ENCODE data around the gene RPS13. TPM values are rescaled to one million over a fixed set of nuclear protein-coding genes. Genes with fewer than 3 reads are reported as not detected.
"Not testable (repeated sequence)": the region's sequence is repeated elsewhere in the genome, so short reads cannot be mapped to it uniquely, and the experiment has no call there.

RPS13 gene
- total RNA-seq, 1 donor from 2014 or later = 856 TPM

- FAIRE-seq (no peak), DNase-seq (ENCODE audit: low read depth) (no peak)
- H2AFZ ChIP-seq (ENCODE audit: low read depth, low read length) = no peak overlapping the region
- no peaks in the 10 kb centered on the region for H3K9me3 ChIP-seq (ENCODE audit: insufficient read depth, low read depth, low read length)
- H3K27ac ChIP-seq (ENCODE audit: low read depth, low read length) = no peak overlapping the region
- H3K36me3 ChIP-seq (ENCODE audit: insufficient read depth, low read length) = no peaks in the 10 kb centered on the region
- H3K79me2 ChIP-seq (ENCODE audit: insufficient read depth, low read length) = no peaks in the 10 kb centered on the region
- Mint-ChIP-seq H3K27me3 (ENCODE audit: low read depth, unreplicated experiment) (peaks cover 5% of the 10 kb centered on the region), H3K36me3 (ENCODE audit: low read depth, unreplicated experiment) (peaks cover 3% of the 10 kb centered on the region), H3K9me3 (ENCODE audit: unreplicated experiment) (no peaks in the 10 kb centered on the region), H3K4me3 (ENCODE audit: unreplicated experiment) (no peak overlapping the region), H3K27ac (ENCODE audit: unreplicated experiment) (no peak overlapping the region), H3K4me1 (ENCODE audit: low read depth, unreplicated experiment) (no peaks in the 10 kb centered on the region)
- H3K4me2 ChIP-seq (ENCODE audit: low read length) = no peak overlapping the region
- no peaks in the 10 kb centered on the region for H3K4me1 ChIP-seq (ENCODE audit: insufficient read depth, low read length)
- no peaks in the 10 kb centered on the region for H4K20me1 ChIP-seq (ENCODE audit: insufficient read depth, low read length)
- no peak overlapping the region for H3K4me3 ChIP-seq (ENCODE audit: insufficient read depth, low read depth, low read length)
- TF ChIP-seq EZH2 (IDR thresholded peaks at IDR 0.05; ENCODE audit: insufficient read depth, low read length) (no peak), CTCF (IDR thresholded peaks at IDR 0.05; ENCODE audit: insufficient read depth, low read depth, low read length) (no peak)
- H3K9ac ChIP-seq (ENCODE audit: low read length) = no peak overlapping the region
- no peaks in the 10 kb centered on the region for H3K27me3 ChIP-seq (ENCODE audit: insufficient read depth, low read length)
Observed at GRCh38 chr11:17046690-17047089, 30.8 kb downstream of the RPS13 start.

- Histone ChIP-seq H3K9me3 (ENCODE audit: insufficient read depth, low read depth, low read length) (no peaks in the 10 kb centered on the region), H3K4me3 (ENCODE audit: insufficient read depth, low read depth, low read length) (no peak overlapping the region), H2AFZ (ENCODE audit: low read depth, low read length) (no peak overlapping the region), H3K27me3 (ENCODE audit: insufficient read depth, low read length) (no peaks in the 10 kb centered on the region), H3K4me2 (ENCODE audit: low read length) (no peak overlapping the region), H3K9ac (ENCODE audit: low read length) (no peak overlapping the region), H4K20me1 (ENCODE audit: insufficient read depth, low read length) (no peaks in the 10 kb centered on the region), H3K79me2 (ENCODE audit: insufficient read depth, low read length) (no peaks in the 10 kb centered on the region), H3K27ac (ENCODE audit: low read depth, low read length) (no peak overlapping the region), H3K36me3 (ENCODE audit: insufficient read depth, low read length) (no peaks in the 10 kb centered on the region), H3K4me1 (ENCODE audit: insufficient read depth, low read length) (no peaks in the 10 kb centered on the region)
- Mint-ChIP-seq H3K27me3 (ENCODE audit: low read depth, unreplicated experiment) (peaks cover 2% of the 10 kb centered on the region), H3K4me3 (ENCODE audit: unreplicated experiment) (no peak overlapping the region), H3K27ac (ENCODE audit: unreplicated experiment) (no peak overlapping the region), H3K4me1 (ENCODE audit: low read depth, unreplicated experiment) (no peaks in the 10 kb centered on the region), H3K9me3 (ENCODE audit: unreplicated experiment) (peaks cover 13% of the 10 kb centered on the region), H3K36me3 (ENCODE audit: low read depth, unreplicated experiment) (peaks cover 9% of the 10 kb centered on the region)
- DNase-seq (ENCODE audit: low read depth) = no peak
- TF ChIP-seq CTCF (IDR thresholded peaks at IDR 0.05; ENCODE audit: insufficient read depth, low read depth, low read length) (no peak), EZH2 (IDR thresholded peaks at IDR 0.05; ENCODE audit: insufficient read depth, low read length) (no peak)
- FAIRE-seq = no peak
Observed at GRCh38 chr11:17036666-17037658, 40.5 kb downstream of the RPS13 start.

- H3K36me3 Mint-ChIP-seq (ENCODE audit: low read depth, unreplicated experiment); DNase-seq (ENCODE audit: low read depth); H4K20me1 ChIP-seq (ENCODE audit: insufficient read depth, low read length); H3K4me2 ChIP-seq (ENCODE audit: low read length); H3K27me3 Mint-ChIP-seq (ENCODE audit: low read depth, unreplicated experiment); H3K36me3 ChIP-seq (ENCODE audit: insufficient read depth, low read length); H3K4me1 ChIP-seq (ENCODE audit: insufficient read depth, low read length); H3K79me2 ChIP-seq (ENCODE audit: insufficient read depth, low read length); H3K27ac Mint-ChIP-seq (ENCODE audit: unreplicated experiment); H2AFZ ChIP-seq (ENCODE audit: low read depth, low read length); H3K9me3 ChIP-seq (ENCODE audit: insufficient read depth, low read depth, low read length); H3K4me3 ChIP-seq (ENCODE audit: insufficient read depth, low read depth, low read length); H3K27ac ChIP-seq (ENCODE audit: low read depth, low read length); H3K27me3 ChIP-seq (ENCODE audit: insufficient read depth, low read length); FAIRE-seq; H3K4me3 Mint-ChIP-seq (ENCODE audit: unreplicated experiment); H3K9ac ChIP-seq (ENCODE audit: low read length); H3K4me1 Mint-ChIP-seq (ENCODE audit: low read depth, unreplicated experiment): not testable (repeated sequence)
- H3K9me3 Mint-ChIP-seq (ENCODE audit: unreplicated experiment) = peaks cover 15% of the 10 kb centered on the region
Observed at GRCh38 chr11:17034027-17034426, 43.4 kb downstream of the RPS13 start.

Data from astrocyte (in vitro differentiated cells and primary cell).